ENCODE measurements around the gene KRT84.

GRCh38 chr12:52391618-52392002, 6.2 kb upstream of the KRT84 start:
- no peak for TF ChIP-seq CTCF (IDR thresholded peaks at IDR 0.05)
- TF ChIP-seq POLR2A (IDR thresholded peaks at IDR 0.05) = no peak
